Measurements from ENCODE around the gene TEC. TPM values are rescaled to one million over a fixed set of nuclear protein-coding genes. Genes with fewer than 3 reads are reported as not detected.

The TEC gene
- total and polyA plus RNA-seq, 9 of the 15 experiments (the other 6 are each of a cell fraction or from before 2014, with no cell fraction given), result 5.3 to 14.7 (median 8.8) TPM

DNA sequence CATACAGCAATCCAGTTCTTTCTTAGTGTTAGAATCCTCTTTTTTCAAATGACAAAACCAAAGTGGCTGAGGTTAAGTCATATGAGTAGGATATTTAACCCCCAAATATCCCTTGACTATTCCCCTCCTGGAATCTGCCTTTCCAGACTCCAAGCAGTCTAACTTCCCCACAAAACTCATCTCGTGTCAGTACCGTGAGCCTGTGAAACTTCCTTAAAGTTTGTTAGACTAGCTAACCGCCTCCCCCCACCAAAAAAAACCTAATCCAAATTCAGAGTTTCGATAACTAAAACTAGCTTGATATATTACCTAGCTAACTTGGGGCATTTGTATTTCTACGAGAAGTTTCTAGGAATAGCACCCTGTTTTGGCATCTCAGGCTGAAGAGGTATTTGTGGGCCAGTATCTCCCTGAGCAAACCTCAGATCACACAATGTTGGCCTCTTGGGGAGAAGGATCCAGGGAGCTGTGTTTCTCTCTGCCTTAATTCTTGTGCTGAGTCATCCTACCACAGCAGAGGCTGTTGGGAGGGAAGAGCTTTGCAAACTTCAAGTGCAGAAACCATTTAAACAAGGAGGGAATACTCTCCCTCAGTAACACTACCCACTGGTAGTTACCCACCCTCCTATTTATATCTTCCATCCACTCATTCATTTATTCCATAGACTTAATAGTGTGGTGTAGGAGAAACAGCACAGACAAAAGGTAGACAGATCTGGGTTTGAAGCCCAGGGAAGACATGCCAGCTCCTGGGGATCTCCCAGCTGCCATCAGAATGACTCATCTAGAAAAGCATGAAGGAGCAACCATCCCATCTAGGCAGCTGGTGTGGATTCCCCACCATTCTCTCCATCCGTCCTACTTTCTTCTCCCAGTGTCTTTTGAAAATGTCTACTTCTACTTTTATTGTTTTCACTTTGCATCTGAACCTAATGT, 96.3 kb downstream of the TEC start (continued):
- TF ChIP-seq, protein P1, sequence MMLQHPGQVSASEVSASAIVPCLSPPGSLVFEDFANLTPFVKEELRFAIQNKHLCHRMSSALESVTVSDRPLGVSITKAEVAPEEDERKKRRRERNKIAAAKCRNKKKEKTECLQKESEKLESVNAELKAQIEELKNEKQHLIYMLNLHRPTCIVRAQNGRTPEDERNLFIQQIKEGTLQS (IDR thresholded peaks at IDR 0.05), result peak; percentile 84
- TF ChIP-seq, protein P1 (CRISPR knock-in tag; conservative IDR thresholded peaks at IDR 0.05), result 0 out of 2 replicates have a peak, but pooled peaks have one; percentile 31
- TF ChIP-seq ZNF24 (IDR thresholded peaks at IDR 0.05) (0 out of 2 replicates have a peak, but pooled peaks have one; percentile 31), YY1 (IDR thresholded peaks at IDR 0.05; ENCODE audit: borderline replicate concordance in 1 of 3, control insufficient read depth in 1 of 3, extremely low read depth in 1 of 3, insufficient read depth in 3 of 3, insufficient read length in 1 of 3, insufficient replicate concordance in 2 of 3, low read depth in 1 of 3, low read length in 2 of 3) (peak in 1 of 3 experiments; percentile 18), BHLHE40 (IDR thresholded peaks at IDR 0.05; ENCODE audit: low read length) (0 out of 2 replicates have a peak, but pooled peaks have one; percentile 15), MAZ (CRISPR knock-in tag; conservative IDR thresholded peaks at IDR 0.05 in 1 of 2, IDR thresholded peaks at IDR 0.05 in 1 of 2) (0 out of 4 replicates have a peak, but pooled peaks of 1 of the 2 experiments have one; percentile 20), ARID1B (IDR thresholded peaks at IDR 0.05) (peak; percentile 57), KDM5B (IDR thresholded peaks at IDR 0.05; ENCODE audit: insufficient replicate concordance, low read depth, low read length) (peak; percentile 36), L3MBTL2 (IDR thresholded peaks at IDR 0.05) (0 out of 2 replicates have a peak, but pooled peaks have one; percentile 36), ETS2 (tag; IDR thresholded peaks at IDR 0.05; ENCODE audit: borderline replicate concordance, poor library complexity, severe bottlenecking) (no peak), ZNF316 (IDR thresholded peaks at IDR 0.05) (peak; percentile 92), CREBBP (IDR thresholded peaks at IDR 0.05; ENCODE audit: low read depth, low read length) (no peak), SMAD1 (IDR thresholded peaks at IDR 0.05; ENCODE audit: low read depth, low read length, partially characterized antibody) (no peak)
- TF ChIP-seq, protein P2, sequence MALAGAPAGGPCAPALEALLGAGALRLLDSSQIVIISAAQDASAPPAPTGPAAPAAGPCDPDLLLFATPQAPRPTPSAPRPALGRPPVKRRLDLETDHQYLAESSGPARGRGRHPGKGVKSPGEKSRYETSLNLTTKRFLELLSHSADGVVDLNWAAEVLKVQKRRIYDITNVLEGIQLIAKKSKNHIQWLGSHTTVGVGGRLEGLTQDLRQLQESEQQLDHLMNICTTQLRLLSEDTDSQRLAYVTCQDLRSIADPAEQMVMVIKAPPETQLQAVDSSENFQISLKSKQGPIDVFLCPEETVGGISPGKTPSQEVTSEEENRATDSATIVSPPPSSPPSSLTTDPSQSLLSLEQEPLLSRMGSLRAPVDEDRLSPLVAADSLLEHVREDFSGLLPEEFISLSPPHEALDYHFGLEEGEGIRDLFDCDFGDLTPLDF (CRISPR knock-in tag; IDR thresholded peaks at IDR 0.05), result no peak
- TF ChIP-seq, protein P3, sequence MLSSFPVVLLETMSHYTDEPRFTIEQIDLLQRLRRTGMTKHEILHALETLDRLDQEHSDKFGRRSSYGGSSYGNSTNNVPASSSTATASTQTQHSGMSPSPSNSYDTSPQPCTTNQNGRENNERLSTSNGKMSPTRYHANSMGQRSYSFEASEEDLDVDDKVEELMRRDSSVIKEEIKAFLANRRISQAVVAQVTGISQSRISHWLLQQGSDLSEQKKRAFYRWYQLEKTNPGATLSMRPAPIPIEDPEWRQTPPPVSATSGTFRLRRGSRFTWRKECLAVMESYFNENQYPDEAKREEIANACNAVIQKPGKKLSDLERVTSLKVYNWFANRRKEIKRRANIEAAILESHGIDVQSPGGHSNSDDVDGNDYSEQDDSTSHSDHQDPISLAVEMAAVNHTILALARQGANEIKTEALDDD (IDR thresholded peaks at IDR 0.05), result peak; percentile 87
- TF ChIP-seq, protein P4, sequence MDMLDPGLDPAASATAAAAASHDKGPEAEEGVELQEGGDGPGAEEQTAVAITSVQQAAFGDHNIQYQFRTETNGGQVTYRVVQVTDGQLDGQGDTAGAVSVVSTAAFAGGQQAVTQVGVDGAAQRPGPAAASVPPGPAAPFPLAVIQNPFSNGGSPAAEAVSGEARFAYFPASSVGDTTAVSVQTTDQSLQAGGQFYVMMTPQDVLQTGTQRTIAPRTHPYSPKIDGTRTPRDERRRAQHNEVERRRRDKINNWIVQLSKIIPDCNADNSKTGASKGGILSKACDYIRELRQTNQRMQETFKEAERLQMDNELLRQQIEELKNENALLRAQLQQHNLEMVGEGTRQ (CRISPR knock-in tag; IDR thresholded peaks at IDR 0.05), result no peak
- TF ChIP-seq, protein P5, sequence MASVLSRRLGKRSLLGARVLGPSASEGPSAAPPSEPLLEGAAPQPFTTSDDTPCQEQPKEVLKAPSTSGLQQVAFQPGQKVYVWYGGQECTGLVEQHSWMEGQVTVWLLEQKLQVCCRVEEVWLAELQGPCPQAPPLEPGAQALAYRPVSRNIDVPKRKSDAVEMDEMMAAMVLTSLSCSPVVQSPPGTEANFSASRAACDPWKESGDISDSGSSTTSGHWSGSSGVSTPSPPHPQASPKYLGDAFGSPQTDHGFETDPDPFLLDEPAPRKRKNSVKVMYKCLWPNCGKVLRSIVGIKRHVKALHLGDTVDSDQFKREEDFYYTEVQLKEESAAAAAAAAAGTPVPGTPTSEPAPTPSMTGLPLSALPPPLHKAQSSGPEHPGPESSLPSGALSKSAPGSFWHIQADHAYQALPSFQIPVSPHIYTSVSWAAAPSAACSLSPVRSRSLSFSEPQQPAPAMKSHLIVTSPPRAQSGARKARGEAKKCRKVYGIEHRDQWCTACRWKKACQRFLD (CRISPR knock-in tag; IDR thresholded peaks at IDR 0.05), result peak; percentile 62; the same call in 1 of the 2 replicates

Data from K562 (cell line).